ENCODE measurements around the gene RAD51B.

RAD51B gene

DNA sequence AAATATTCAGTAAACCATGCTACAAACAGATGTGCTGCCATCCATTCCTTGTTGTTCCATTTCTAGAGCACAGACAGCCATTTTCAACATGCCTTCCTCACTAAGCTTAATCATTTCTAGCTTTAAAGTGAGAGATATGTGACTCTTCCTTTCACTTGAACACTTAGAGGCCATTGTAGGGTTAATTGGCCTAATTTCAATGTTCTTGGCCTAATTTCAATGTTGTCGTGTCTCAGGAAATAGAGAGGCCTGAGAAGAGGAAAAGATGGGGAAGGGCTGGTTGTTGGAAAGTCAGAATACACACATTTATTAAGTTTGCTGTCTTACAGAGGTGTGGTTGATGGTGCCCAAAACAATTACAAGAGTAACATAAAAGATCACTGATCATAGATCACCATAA lies 538.2 kb downstream of the RAD51B start:
- H3K4me3 ChIP-seq (ENCODE audit: low read depth, low read length), result no peak overlapping the region
- TF ChIP-seq, protein P1, sequence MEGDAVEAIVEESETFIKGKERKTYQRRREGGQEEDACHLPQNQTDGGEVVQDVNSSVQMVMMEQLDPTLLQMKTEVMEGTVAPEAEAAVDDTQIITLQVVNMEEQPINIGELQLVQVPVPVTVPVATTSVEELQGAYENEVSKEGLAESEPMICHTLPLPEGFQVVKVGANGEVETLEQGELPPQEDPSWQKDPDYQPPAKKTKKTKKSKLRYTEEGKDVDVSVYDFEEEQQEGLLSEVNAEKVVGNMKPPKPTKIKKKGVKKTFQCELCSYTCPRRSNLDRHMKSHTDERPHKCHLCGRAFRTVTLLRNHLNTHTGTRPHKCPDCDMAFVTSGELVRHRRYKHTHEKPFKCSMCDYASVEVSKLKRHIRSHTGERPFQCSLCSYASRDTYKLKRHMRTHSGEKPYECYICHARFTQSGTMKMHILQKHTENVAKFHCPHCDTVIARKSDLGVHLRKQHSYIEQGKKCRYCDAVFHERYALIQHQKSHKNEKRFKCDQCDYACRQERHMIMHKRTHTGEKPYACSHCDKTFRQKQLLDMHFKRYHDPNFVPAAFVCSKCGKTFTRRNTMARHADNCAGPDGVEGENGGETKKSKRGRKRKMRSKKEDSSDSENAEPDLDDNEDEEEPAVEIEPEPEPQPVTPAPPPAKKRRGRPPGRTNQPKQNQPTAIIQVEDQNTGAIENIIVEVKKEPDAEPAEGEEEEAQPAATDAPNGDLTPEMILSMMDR (IDR thresholded peaks at IDR 0.05; ENCODE audit: borderline replicate concordance, insufficient read depth, low read depth, low read length), result no peak

DNA sequence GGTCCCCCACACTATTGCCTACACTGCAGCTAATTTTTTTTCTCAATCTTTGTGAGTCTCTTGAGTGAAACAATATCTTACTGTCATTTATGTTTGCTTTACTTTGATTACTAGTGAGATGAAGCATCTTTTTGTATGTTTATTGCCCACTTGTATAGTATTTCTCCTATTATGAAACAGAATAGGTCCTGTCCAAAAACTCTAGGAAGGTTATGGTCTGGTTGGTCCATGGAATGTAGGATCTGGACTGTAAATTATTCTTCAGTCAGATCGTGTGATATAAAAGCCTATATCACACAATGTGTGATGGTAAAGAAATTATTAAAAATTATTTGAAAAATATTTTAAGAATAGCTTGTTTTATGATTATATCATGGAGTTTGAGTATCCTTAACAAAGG lies 538.9 kb downstream of the RAD51B start:
- no peak overlapping the region for H3K4me3 ChIP-seq (ENCODE audit: low read depth, low read length)
- TF ChIP-seq, protein P1 (IDR thresholded peaks at IDR 0.05; ENCODE audit: borderline replicate concordance, insufficient read depth, low read depth, low read length), result no peak

DNA sequence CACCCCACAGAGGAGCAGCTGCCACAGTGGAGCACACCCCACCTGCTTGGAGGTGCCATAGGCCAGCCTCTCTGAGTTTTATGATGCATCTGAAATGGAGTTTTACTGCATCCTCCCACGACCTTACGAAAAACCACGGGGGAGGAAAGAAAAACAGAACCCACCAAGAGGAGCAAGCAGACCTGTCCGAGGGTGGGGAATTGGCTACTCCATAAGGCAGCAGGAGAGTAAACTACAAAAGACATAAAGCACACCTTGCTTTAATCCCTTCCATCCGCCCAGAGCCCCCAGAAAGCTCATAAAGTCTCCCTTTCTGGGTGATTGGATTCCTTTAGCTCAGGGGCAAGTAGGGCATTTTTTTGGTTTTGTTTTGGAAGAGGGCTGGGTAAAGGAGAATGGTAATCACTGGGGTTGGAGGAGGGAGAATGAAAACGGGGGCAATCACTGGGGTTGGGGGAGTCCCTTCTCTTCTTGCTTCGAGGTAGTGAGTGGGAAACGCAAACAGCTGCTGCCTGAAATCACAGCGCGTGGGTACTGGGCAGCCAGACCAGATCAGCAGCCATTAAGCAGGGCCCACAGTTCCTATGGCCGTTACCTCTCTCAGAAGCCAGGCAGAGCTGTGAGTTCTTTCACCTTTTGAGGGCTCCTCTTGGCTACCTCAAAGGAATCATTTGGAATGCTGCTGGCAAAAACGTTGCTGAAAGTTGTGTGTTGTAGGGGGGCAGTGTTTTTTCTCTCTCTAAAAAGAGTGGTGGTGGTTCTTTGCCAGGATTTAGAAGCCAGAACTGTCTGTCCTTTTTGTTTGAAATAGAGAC lies 539.6 kb downstream of the RAD51B start:
- TF ChIP-seq, protein P1 (IDR thresholded peaks at IDR 0.05; ENCODE audit: borderline replicate concordance, insufficient read depth, low read depth, low read length), result no peak
- no peak overlapping the region for H3K4me3 ChIP-seq (ENCODE audit: low read depth, low read length)

DNA sequence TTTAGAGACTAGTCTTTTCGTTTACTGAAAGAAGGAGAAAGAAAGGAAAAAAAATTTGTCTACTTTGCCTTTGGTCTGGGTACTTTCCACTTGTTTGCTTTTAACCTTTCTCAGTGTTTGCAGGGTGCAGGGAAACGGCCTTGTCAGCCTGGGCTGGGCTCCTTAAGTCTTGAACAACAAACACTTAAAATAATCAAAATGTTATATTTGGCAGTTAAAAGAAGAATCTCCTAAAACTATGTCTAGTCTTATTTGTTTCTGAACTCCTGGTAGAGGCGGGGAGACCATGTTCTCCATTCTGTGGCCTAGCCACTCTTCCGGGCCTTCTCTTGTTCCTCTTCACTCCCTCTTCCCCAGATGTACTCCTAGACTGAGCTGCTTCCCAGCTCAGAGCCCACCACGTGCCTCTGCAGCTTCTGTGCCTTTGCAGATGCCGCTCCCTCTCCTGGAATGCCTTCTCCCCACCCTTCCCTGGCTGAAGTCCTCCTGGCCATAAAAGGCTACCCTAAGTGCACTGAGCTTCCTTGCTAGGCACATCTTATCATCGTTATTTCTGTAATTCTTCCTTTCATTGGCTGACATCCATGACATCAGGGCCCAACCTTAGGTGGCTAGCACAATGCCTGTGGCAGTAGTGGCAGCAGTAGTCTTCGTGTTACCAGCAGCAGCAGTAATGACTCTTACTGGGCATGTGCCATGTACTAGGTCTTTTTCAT lies 540.4 kb downstream of the RAD51B start:
- no peak overlapping the region for H3K4me3 ChIP-seq (ENCODE audit: low read depth, low read length)
- TF ChIP-seq, protein P1 (IDR thresholded peaks at IDR 0.05; ENCODE audit: borderline replicate concordance, insufficient read depth, low read depth, low read length), result no peak

DNA sequence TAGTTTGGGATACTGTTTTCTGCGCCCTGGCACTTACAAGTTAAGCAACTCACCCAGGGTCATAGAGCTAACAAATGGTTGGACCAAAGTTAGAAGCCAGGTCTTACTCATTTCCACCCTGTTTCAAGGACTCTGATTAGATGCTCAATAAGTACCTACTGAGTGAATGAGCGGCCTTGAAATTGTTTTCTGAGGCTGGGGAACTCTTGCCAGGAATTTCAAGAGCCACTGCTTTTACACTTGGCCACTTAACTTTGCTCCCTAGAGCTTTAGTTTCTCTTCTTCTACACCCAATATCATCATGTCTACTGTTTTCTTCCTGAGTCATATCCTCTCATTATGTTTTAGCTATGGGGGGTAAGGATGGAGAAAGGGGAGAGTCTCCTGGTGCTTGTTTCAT lies 541.7 kb downstream of the RAD51B start:
- TF ChIP-seq, protein P1 (IDR thresholded peaks at IDR 0.05; ENCODE audit: borderline replicate concordance, insufficient read depth, low read depth, low read length), result no peak
- no peak overlapping the region for H3K4me3 ChIP-seq (ENCODE audit: low read depth, low read length)

DNA sequence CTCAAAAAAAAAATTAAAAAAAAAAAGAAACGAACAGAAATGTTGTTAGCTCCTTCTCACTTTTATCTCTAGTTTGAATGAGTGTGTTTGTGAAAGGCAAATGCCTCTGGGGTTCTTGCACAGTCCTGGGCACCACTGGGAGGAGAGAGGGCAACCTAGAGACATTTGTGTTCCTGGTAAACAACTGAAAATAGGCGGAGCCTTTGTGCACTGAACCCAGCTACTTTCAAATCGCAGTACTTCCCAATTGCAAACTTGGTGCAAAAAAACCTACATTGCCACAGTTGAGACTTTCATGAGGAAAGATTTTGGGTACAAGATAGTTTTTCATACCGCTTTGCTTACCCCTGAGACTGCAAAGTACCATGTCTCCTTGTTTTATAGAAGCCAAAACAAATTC lies 543.3 kb downstream of the RAD51B start:
- TF ChIP-seq, protein P1 (IDR thresholded peaks at IDR 0.05; ENCODE audit: borderline replicate concordance, insufficient read depth, low read depth, low read length), result no peak
- no peak overlapping the region for H3K4me3 ChIP-seq (ENCODE audit: low read depth, low read length)

DNA sequence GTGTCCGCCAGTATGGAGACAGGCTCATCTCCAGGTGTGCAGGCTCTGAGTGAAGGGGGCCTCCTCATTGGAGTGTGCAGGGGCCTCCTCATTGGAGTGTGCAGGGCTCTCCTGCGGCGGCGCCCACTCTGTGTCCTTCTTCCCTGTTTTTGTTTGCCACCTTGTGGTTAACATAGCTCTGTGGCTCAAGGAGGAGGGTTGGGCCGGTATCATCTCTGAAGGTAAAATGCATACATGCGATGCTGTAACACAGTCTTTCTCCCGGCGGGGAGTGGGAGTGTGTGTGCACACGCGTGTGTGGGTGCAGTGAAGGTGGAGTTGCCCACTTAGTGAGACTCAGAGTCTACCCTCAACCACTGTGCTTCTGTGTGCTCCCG lies 543.9 kb downstream of the RAD51B start:
- H3K4me3 ChIP-seq (ENCODE audit: low read depth, low read length), result no peak overlapping the region
- TF ChIP-seq, protein P1 (IDR thresholded peaks at IDR 0.05; ENCODE audit: borderline replicate concordance, insufficient read depth, low read depth, low read length), result no peak
